K562 (cell line): ENCODE measurements around the gene GPR37L1. TPM values are rescaled to one million over a fixed set of nuclear protein-coding genes. Genes with fewer than 3 reads are reported as not detected.
A peak's percentile ranks its signal among the peaks of the same experiment; 100 is the strongest.

Source experiments
- ASH1L ChIP-seq: fragments of 450-650 bp; IDR thresholded peaks from 2 replicates; pipeline ENCODE4 v1.6.1; 2018; ENCODE audit warnings: borderline replicate concordance, mild to moderate bottlenecking, low read depth; ENCODE audit not compliant: partially characterized antibody
- ATF2 ChIP-seq: sonication (generic); formaldehyde crosslinking; IDR thresholded peaks from 2 replicates; pipeline ENCODE4 v1.8.1; 2022; ENCODE audit warnings: missing genetic modification reagents
- ATF6 ChIP-seq: sonication (generic); formaldehyde crosslinking; IDR thresholded peaks from 2 replicates; pipeline ENCODE4 v1.4.0; 2020; ENCODE audit warnings: mild to moderate bottlenecking, missing genetic modification reagents
- BMI1 ChIP-seq: fragments of 150-350 bp; IDR thresholded peaks from 2 replicates; pipeline ENCODE4 v1.6.1; 2014; ENCODE audit warnings: low read length
- CTBP1 ChIP-seq: fragments of 450-650 bp; IDR thresholded peaks from 2 replicates; pipeline ENCODE4 v1.6.1; 2016; ENCODE audit warnings: borderline replicate concordance
- CTCF ChIP-seq, 3 experiments: IDR thresholded peaks in 2 of 3; conservative IDR thresholded peaks in 1 of 3; 2 replicates each; pipeline ENCODE4 v1.5.1; 2011 to 2012; ENCODE audit warnings: low read length in 3 of 3, mild to moderate bottlenecking in 3 of 3, control low read depth in 2 of 3, improper control_type of control experiment in 1 of 3, inconsistent platforms in 1 of 3, low read depth in 1 of 3, mixed read lengths in 1 of 3, moderate library complexity in 1 of 3; ENCODE audit not compliant: insufficient read depth in 2 of 3
- HDAC3 ChIP-seq: fragments of 450-650 bp; IDR thresholded peaks from 2 replicates; pipeline ENCODE4 v1.6.1; 2018; ENCODE audit warnings: borderline replicate concordance, mild to moderate bottlenecking, moderate library complexity; ENCODE audit not compliant: partially characterized antibody
- HDGF ChIP-seq: fragments of 450-650 bp; IDR thresholded peaks from 2 replicates; pipeline ENCODE4 v1.6.1; 2016
- KAT2B ChIP-seq: IDR thresholded peaks from one replicate; pipeline ENCODE4 v1.6.1; 2012; ENCODE audit warnings: low read depth, mild to moderate bottlenecking, control low read depth, inconsistent platforms, low read length, moderate library complexity
- LCOR ChIP-seq: sonication (generic); formaldehyde crosslinking; IDR thresholded peaks from 2 replicates; pipeline ENCODE4 v1.8.0; 2022; ENCODE audit warnings: mild to moderate bottlenecking, missing genetic modification reagents
- MYC ChIP-seq, 2 experiments: fragments of 250-450 bp in 1 of 2; sonication (Bioruptor Pico) in 1 of 2; IDR thresholded peaks; 2 replicates each; pipeline versions ENCODE4 v1.5.1 to v1.6.1; 2012 to 2021; ENCODE audit warnings: low read depth in 2 of 2, borderline replicate concordance in 1 of 2, improper control_type of control experiment in 1 of 2, low read length in 1 of 2, mild to moderate bottlenecking in 1 of 2, moderate library complexity in 1 of 2
- NFXL1 ChIP-seq: fragments of 450-650 bp; formaldehyde crosslinking; IDR thresholded peaks from 2 replicates; pipeline ENCODE4 v1.4.0; 2021; ENCODE audit warnings: mild to moderate bottlenecking
- RAD51 ChIP-seq: fragments of 450-650 bp; IDR thresholded peaks from 2 replicates; pipeline ENCODE4 v1.7.1; 2016; ENCODE audit warnings: low read depth, mild to moderate bottlenecking, borderline replicate concordance
- STAT5A ChIP-seq: IDR thresholded peaks from 2 replicates; pipeline ENCODE4 v1.6.1; 2012; ENCODE audit warnings: low read length, inconsistent platforms, borderline replicate concordance
- TGIF2 ChIP-seq: sonication (generic); formaldehyde crosslinking; IDR thresholded peaks from 2 replicates; pipeline ENCODE4 v1.8.1; 2022; ENCODE audit warnings: mild to moderate bottlenecking, missing genetic modification reagents, moderate library complexity
- TOE1 ChIP-seq, 2 experiments: fragments of 450-650 bp in 1 of 2; sonication (generic) in 1 of 2; formaldehyde crosslinking in 1 of 2; IDR thresholded peaks; 2 replicates each; pipeline versions ENCODE4 v1.7.1 to v1.8.0; 2016 to 2022; ENCODE audit warnings: borderline replicate concordance in 2 of 2, mild to moderate bottlenecking in 2 of 2, antibody characterized with exemption in 1 of 2, inconsistent platforms in 1 of 2, low read depth in 1 of 2, missing genetic modification reagents in 1 of 2, moderate library complexity in 1 of 2
- ZBTB1 ChIP-seq: sonication (generic); formaldehyde crosslinking; IDR thresholded peaks from 2 replicates; pipeline ENCODE4 v1.8.1; 2023; ENCODE audit warnings: missing genetic modification reagents, low read depth, mild to moderate bottlenecking, borderline replicate concordance
- ZFP36 ChIP-seq: fragments of 150-350 bp; IDR thresholded peaks from 2 replicates; pipeline ENCODE4 v1.6.1; 2018; ENCODE audit warnings: low read length, low read depth; ENCODE audit not compliant: partially characterized antibody
- ZNF551 ChIP-seq: fragments of 250-450 bp; sonication (Bioruptor Pico); IDR thresholded peaks from 2 replicates; pipeline ENCODE4 v1.5.0; 2021; ENCODE audit warnings: mild to moderate bottlenecking, moderate library complexity
- polyA plus RNA-seq, 8 experiments: library from polyadenylated mRNA; depleted of rRNA in 4 of 8; stranded (reverse) in 5 of 8; unstranded in 3 of 8; fragments of >200 nt; fragmentation: Nextera tagmentation in 2 of 8; fragmentation: Illumina TruSeq in 1 of 8; extraction: Ambion mirVana in 2 of 8; extraction: Trizol in 1 of 8; gene quantifications; 2 replicates each; pipeline versions ENCODE4 v1.2.1 to v1.2.3, GENCODE V29; 2011 to 2014; ENCODE audit warnings: inconsistent platforms in 1 of 8, missing spikeins in 1 of 8
- total RNA-seq, 7 experiments: library from RNA; depleted of rRNA in 6 of 7; stranded (reverse); fragments of >200 nt in 6 of 7; fragmentation: Illumina TruSeq in 2 of 7; extraction: Trizol in 2 of 7; gene quantifications; 2 replicates each; pipeline versions ENCODE4 v1.2.1 to v1.2.3, GENCODE V29; 2011 to 2021; ENCODE audit warnings: low replicate concordance in 1 of 7
- TF ChIP-seq, protein P1 (sequence below): sonication (generic); IDR thresholded peaks from 2 replicates; pipeline ENCODE4 v1.6.1; 2016

GPR37L1 gene
- total and polyA plus RNA-seq, 9 of the 15 experiments (the other 6 are each of a cell fraction or from before 2014, with no cell fraction given), result not detected

GRCh38 chr1:202165942-202166843 is 43.5 kb downstream of the GPR37L1 start (continued):
- TF ChIP-seq KAT2B, result no peak
- TF ChIP-seq ASH1L, result no peak
- TF ChIP-seq ZFP36, result no peak
- TF ChIP-seq MYC (IDR thresholded peaks at IDR 0.05; ENCODE audit: low read depth, low read length), result no peak
- TF ChIP-seq MYC (CRISPR knock-in tag; IDR thresholded peaks at IDR 0.05; ENCODE audit: borderline replicate concordance, low read depth), result no peak
- TF ChIP-seq ZBTB1 (CRISPR knock-in tag), result no peak
- TF ChIP-seq TGIF2 (CRISPR knock-in tag), result no peak
- no peak for TF ChIP-seq RAD51
- no peak for TF ChIP-seq ATF2 (CRISPR knock-in tag)
- TF ChIP-seq CTBP1, result peak; percentile 95
- no peak for TF ChIP-seq LCOR (CRISPR knock-in tag)
- no peak for TF ChIP-seq HDAC3
- no peak for TF ChIP-seq ZNF551
- TF ChIP-seq BMI1, result no peak
- TF ChIP-seq TOE1 (IDR thresholded peaks at IDR 0.05; ENCODE audit: borderline replicate concordance), result peak; percentile 53; the same call in 1 of the 2 replicates
- no peak for TF ChIP-seq TOE1 (CRISPR knock-in tag; IDR thresholded peaks at IDR 0.05; ENCODE audit: borderline replicate concordance, low read depth)
- TF ChIP-seq HDGF, result peak; percentile 91
- TF ChIP-seq CTCF (IDR thresholded peaks at IDR 0.05 in 2 of 3, conservative IDR thresholded peaks at IDR 0.05 in 1 of 3; ENCODE audit: insufficient read depth in 2 of 3, low read depth in 1 of 3, low read length in 3 of 3), result 0 out of 6 replicates have a peak, but pooled peaks of 1 of the 3 experiments have one; percentile 2
- TF ChIP-seq STAT5A, result no peak
- TF ChIP-seq, protein P1, sequence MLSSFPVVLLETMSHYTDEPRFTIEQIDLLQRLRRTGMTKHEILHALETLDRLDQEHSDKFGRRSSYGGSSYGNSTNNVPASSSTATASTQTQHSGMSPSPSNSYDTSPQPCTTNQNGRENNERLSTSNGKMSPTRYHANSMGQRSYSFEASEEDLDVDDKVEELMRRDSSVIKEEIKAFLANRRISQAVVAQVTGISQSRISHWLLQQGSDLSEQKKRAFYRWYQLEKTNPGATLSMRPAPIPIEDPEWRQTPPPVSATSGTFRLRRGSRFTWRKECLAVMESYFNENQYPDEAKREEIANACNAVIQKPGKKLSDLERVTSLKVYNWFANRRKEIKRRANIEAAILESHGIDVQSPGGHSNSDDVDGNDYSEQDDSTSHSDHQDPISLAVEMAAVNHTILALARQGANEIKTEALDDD, result no peak
- no peak for TF ChIP-seq NFXL1
- TF ChIP-seq ATF6 (CRISPR knock-in tag), result no peak
